NT2/D1 (cell line): ENCODE data around the gene CIAO3.

Source experiments
- YY1 ChIP-seq: IDR thresholded peaks from 2 replicates; pipeline ENCODE4 v1.6.1; 2011; ENCODE audit not compliant: insufficient read length, insufficient read depth
- ZNF274 ChIP-seq: IDR thresholded peaks from 2 replicates; pipeline ENCODE4 v1.6.1; 2011; ENCODE audit warnings: mild to moderate bottlenecking, low read depth, low read length

- no peak for TF ChIP-seq ZNF274
- no peak for TF ChIP-seq YY1
Measured at GRCh38 chr16:769184-769784, 28.5 kb upstream of the CIAO3 start.
